AML-193 (cell line): ENCODE data around the gene SDC3.

ENCODE experiments used
- DNase-seq, 2 experiments: peaks; one replicate each; lab custom pipeline; 2025; lab: John Stamatoyannopoulos, UW

SDC3 gene

GRCh38 chr1:30888391-30888790 lies 20.2 kb downstream of the SDC3 start:
- no peak for DNase-seq

DNA sequence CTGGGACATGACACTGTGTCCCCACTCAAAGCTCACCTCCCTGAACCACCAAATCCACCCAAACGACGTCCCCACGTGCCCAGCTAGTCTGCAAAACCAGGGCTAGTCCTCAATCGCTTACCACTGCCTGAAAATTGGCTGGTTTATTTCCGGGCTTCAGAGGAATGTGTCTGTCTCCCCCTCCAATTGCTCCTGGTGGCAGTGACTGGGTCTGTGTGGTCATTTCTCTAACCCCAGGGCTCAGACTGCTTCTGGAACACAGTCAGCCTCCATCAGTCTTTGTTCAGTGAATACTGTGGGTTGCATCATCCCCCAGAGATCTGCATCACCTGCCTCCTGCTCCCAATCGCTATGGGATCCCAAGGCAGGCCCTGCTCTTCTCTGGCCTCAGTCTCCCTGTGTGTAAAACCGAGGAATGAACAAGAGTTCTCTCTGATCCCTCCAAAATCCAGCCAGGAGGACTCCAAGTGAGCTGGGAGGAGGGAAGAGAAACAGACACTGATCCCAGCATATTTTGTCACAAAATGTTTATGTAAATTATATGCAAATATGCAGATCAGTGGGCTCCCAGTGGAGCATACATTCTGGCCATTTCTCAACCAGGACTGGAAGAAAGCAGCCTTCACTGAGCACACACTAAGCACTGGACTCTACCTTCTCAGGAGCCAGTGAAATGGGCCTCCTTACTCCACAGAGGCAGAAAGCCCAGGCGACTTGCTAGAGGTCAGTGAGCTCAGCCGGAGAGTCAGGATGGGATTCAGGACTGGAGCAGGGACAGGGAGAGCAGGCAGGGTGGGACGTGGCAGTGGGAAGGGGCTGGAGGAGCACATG lies 20.9 kb downstream of the SDC3 start:
- no peak for DNase-seq

DNA sequence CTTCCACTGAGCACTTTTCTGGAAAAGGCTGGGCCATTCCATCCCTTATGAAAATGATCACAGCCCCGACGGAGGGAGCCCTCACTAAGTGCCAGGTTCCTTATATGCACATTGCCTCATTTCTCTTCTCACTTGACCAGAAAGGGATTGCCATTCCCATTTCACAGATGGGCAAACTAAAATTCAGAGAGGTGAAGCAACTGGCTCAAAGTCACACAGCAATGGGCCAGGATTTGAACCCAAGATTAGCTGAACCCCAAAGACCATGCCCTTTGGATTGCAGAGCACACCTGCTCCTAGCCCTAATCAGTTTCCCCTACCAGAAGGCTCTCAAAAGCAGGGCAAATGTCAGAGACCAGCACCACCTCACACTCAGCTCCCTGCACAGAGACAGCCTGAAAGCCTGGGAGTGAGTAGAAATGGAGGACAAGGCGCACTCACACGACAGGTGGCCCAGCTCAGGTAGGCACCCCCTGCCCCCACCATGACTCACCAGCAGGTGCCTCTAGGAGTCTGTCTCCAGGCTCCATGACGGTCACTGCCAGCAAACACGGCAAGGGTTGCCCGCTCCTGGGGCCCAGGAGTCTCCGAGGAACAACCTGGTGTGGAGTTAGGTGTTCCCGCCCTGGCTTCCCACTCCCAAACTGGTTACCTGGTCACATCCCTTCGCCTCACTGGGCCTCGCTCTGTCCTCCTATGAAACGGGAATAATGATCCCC lies 21.7 kb downstream of the SDC3 start:
- DNase-seq = no peak

DNA sequence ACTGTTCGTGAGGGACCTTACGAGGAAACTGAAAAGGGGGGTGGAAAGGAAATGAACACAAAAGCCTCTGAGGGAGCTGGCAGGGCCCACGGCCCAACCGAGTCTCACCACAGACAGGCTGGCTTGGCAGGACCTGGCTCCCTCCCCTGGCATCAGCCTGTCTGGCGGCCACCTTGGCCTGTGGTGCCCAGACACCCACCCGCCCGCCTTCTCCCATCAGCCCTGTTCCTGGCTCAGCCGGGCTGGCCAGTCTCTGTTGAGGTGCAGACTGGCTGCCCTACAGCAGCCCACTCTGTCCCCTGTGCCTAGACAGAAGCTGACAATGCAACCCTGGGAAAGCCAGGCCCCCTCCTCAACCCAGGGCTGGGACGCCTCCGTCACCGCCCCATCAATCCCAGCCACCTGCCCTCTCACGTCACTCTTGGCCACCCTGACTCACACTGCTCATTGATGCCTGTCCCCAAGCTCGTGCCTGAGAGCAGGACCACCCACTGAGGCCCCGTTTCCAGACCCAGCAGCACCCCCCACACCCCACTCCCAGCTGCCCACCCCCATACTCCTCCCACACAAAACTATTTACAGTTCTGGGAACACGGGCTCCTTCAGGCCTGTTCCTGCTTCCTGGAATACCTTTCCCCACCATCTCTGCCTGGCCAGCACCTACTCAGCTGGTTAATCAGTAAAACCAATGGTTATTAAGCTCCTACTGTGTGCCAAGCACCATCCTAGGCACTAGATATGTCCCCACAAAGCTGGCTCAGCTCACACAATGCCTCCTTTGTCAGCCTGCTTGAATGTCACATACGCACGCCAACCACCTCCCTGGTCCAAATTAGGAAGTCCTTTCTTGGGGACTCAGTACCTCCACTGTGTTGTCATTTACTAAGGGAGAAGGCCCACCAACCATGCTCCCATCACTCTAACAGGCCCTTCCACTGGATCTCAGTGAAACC lies 22.7 kb downstream of the SDC3 start:
- no peak for DNase-seq

- no peak for DNase-seq
Measured at GRCh38 chr1:30884723-30885122, 23.8 kb downstream of the SDC3 start.

DNA sequence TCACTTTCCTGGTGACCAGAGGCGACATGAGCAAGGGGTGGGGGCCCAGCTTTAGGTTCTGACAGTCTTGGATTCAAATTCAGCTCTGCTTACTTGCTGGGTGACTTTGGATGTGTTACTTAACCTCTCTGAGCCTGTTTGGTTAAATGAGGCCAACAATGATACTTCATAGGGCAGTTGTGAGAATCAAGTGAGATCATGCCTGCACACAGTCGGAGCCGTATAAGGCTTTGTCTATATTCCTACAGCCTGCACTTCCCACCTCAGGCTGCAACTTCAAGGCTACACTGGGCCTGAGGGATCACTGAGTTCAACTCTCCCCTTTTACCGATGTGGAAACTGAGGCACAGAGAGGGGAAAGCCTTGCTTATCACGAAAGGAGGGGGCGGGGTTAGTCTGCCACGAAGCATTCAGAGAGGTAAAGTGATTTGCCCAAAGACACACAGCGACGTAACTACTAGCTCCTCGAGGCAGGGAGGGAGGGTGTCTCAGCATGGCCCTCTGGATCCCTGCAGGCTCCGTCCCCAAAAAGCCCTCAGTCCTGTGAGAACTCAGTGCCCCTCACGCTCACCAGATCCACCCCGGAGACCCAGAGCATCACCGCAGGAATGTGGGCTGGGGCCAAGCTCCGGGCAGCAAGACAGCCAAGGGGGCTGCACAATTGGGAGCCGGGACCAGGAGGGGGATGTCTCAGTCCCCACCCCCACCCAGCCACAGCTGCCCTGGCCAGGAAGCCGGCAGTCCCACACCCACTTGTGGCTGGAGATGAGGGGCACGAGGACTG lies 25.0 kb downstream of the SDC3 start:
- no peak for DNase-seq

DNA sequence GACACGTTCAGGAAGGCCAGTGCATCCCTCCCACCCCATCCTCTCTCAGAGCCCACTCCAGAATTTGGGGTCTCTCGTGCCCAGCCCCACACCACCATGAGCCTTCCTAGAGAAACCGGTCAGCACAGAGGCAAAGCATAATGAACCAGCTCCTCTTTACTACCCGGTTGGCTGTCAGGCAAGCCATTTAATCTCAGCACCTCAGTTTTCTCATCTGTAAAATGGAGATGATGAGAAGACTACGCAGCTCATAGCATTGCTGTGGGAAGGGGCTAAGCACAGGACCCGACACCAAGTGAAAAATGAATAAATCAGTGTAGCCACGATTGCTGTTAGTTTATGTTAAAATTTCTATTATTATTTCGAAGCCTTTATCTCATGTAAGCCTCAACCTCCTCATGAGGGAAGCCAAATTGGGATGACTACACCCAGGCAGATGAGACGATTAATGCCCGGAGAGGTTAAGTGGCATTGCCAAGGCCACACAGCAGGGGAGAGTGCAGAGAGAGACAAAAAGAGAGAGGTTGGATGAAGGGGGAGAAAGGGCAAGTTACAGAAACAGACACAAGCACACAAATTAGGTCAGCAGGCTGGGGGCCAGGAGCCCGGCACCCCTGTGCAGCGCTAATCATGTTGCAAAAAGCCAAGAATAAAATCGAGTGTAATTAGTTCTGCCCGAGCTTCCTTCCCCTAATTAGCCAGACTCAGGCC lies 25.7 kb downstream of the SDC3 start:
- no peak for DNase-seq

- DNase-seq = no peak
Measured at GRCh38 chr1:30881319-30882181, 27.0 kb downstream of the SDC3 start.

DNA sequence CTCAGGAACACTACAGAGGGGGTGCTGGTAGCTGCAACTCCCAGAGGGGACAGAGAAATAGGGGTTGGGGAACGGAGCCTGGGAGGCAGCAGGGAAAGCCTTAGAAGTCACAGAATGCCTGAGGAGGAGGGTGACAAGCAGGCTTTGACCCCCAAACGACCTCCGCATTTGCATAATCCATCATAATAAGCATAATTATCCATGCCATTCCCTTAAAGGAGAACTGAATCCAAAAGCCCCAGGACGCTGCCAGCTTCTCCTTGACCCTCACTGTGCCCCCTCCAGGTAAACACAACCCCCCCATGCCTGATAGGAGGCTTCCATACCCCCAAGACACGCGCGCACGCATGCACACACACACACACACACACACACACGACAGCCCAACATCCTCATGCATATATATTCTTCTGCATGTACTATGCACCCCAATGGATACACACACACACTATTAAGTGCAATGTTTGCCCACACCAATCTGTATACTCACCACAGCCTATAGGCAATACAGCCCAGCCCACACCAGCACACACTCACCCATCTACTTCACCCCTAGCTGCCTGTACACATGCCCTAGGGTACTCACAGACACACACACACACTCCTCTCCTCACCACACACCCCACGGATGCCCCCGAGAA lies 27.8 kb downstream of the SDC3 start:
- DNase-seq = no peak

- DNase-seq = no peak
Measured at GRCh38 chr1:30879940-30880677, 28.4 kb downstream of the SDC3 start.

DNA sequence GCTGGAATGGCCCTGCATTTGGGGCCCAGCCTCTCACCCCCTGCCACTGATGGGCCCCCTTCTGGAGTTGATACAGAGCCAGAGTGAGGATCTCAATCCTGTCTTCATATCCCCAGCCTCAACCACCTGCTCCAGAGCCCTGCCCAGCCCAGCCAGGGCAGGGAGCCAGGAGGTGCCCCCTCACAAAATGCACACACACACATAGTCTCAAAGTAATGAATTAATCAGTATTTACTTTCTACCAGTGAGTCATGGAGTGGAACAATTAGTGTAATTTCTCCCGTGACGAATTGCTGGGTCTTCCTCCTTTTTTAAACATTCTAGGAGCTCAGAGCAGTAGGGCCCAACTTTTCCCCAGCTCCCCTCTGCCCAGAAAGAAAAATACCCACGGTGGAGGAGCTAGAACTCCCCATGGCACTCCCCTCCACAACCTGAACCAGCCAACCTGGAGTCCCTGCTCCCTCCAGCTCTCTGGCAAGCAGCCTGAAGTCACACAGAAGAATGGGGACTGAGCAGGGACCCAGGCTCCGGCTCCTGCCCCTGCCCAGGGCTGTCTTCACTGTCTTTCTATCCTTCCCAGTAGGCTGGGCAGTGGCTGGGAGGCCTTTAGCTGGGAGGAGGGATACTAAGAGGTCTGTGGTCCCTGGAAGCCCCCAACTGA lies 29.3 kb downstream of the SDC3 start:
- no peak for DNase-seq

DNA sequence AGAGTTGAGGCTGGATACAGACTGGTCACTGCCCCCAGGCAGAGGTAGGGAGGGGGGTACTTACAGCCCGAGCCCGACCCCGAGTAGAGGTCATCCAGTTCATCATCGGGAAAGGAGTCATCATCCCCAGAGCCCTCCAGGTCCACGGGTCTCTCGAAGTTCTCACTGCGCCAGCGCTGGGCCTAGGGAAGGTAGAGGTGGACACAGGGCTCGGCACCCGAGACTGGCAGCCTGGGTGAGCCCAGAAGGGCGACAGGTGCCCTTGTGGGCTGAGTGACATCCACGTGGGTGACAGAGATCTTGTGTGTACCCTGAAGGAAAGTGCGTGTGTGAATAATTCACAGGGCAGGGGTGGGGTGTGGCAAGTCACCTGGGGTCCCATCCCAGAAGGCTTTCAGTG lies 30.0 kb downstream of the SDC3 start:
- DNase-seq = no peak

DNA sequence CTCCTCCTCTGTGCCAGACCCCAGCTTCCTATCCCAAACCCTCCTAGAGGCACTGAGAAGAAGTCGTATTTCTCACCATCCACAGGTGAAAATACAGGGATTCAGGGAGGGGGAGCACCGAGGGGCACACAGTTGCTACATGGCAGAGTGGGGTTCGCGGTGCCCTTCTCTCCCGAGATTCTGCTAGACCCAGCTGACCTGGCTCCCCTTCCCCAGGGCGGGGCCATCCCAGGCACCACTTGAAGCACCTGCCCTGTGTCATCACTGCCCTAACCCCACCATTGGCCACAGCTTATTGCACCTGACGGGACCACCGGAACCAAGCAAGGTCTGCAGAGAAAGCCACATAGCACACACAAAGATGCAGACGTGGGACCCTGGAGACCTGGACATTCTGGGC lies 30.5 kb downstream of the SDC3 start:
- DNase-seq = no peak

- peak in 1 of 2 experiments; percentile 5 for DNase-seq
Measured at GRCh38 chr1:30877205-30877912, 31.2 kb downstream of the SDC3 start.

DNA sequence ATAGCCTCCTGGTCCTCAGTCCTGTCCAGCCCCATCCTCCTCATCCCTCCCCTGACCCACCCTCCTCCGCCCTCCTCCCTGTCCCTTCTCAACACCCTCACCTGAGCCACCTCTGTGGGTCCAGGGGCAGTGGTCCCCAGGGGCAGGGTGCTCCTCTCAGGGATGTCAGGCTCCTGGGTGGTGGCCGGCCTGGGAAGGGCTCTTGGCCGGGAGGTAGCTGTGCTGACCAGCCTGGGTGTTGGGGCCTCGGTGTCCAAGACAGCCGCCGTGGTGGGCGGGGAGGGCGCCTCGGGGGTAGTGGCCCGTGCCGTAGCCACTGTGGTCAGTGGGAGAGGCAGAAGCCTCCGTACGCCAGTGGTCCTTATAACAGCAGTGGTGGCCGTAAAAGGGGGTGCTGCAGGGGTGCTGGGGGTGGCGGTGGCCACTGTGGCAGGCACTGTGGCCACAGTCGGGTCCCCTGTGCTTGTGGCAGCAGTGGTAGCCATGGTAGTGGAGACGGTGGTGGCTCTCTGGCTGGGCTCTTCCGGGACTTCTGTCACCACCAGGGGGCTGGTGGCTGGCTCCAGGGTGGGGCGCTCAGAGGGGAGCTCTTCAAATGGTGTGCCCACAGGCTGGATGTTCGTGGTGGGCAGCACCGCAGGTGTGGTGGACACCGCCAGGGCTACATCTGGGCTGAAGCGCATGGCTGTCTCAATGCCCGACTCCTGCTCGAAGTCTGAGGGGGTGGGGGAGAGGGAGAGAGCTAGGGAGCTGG lies 31.9 kb downstream of the SDC3 start:
- DNase-seq = no peak

DNA sequence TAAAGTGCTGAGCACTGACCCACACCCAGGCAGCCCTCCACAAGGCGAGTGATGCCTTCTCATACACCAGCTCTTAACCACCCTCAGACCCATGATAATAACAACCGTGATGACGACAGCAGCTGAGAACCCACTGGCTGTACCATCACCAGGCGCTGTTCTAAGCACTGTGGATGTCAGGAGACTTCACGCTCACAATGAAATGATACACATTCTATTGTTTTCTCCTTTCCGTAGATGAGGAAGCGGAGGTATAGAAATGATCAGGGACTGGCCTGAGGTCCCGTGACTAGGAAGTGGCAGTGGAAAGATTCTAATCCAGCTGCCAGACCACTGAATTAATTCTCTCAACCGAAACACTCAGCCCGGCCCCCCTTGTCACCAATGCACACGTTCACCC lies 32.6 kb downstream of the SDC3 start:
- DNase-seq = no peak

DNA sequence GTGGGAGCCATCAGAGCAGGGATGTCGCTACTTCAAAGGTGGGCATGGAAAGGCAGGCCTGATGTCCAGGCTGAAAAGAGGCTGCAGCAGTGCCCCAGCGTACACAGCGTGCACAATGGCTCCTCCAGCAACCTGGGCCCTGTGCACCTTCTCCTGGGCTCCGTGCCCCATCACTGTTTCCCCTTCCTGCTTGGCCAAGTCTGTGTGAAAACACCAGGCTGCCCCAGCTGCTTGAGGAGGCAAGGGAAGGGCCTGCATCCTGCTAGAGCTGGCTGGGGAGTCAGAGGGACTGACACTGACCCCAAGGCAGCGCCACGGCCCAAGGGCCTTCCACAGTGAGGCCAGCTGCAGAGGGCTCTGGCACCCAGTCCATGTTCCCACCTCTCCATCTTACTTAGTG lies 33.4 kb downstream of the SDC3 start:
- no peak for DNase-seq
